HG02852 (cell line): ENCODE results near the gene CRP.
"Not testable (repeated sequence)": the region's sequence is repeated elsewhere in the genome, so short reads cannot be mapped to it uniquely, and the experiment has no call there.

Experiments
- ATAC-seq: cut with Tn5 transposase; IDR thresholded peaks from one replicate; pipeline ENCODE4 v1.9.1; 2021; ENCODE audit warnings: mild to moderate bottlenecking, moderate library complexity; ENCODE audit not compliant: unreplicated experiment

The CRP gene

GRCh38 chr1:159714529-159714928 lies at the start of gene CRP:
TSS of gene CRP (minus strand) at chr1:159714589. CDS start at chr1:159714485, 104 bp downstream.
- ATAC-seq: no peak

GRCh38 chr1:159763686-159764085 lies 49.3 kb upstream of the CRP start:
- no peak for ATAC-seq

GRCh38 chr1:159756397-159756796 lies 42.0 kb upstream of the CRP start:
- no peak for ATAC-seq

- ATAC-seq: no peak
These were observed 41.1 kb upstream of the CRP start for GRCh38 chr1:159755451-159756007.

GRCh38 chr1:159753386-159753785 lies 39.0 kb upstream of the CRP start:
- no peak for ATAC-seq

GRCh38 chr1:159752135-159752580 lies 37.8 kb upstream of the CRP start:
- ATAC-seq: no peak

- ATAC-seq: no peak
These were observed 36.6 kb upstream of the CRP start for GRCh38 chr1:159751031-159751430.

GRCh38 chr1:159750621-159751020 lies 36.2 kb upstream of the CRP start:
- ATAC-seq: no peak

- ATAC-seq: no peak
These were observed 35.2 kb upstream of the CRP start for GRCh38 chr1:159749630-159750029.

- no peak for ATAC-seq
These were observed 34.0 kb upstream of the CRP start for GRCh38 chr1:159748370-159748769.

- ATAC-seq: no peak
These were observed 32.3 kb upstream of the CRP start for GRCh38 chr1:159746666-159747065.

- no peak for ATAC-seq
These were observed 29.4 kb upstream of the CRP start for GRCh38 chr1:159743651-159744410.

GRCh38 chr1:159737238-159737916 lies 23.0 kb upstream of the CRP start:
- ATAC-seq: no peak

- not testable (repeated sequence) for ATAC-seq
These were observed 8.8 kb upstream of the CRP start for GRCh38 chr1:159723188-159723587.

GRCh38 chr1:159719990-159720389 lies 5.6 kb upstream of the CRP start:
- no peak for ATAC-seq

GRCh38 chr1:159715855-159716254 lies 1.5 kb upstream of the CRP start:
- ATAC-seq: no peak

- ATAC-seq: no peak
These were observed 2.3 kb downstream of the CRP start for GRCh38 chr1:159712080-159712479.

GRCh38 chr1:159707472-159708260 lies 6.7 kb downstream of the CRP start:
- no peak for ATAC-seq

GRCh38 chr1:159705904-159706256 lies 8.5 kb downstream of the CRP start:
- ATAC-seq: no peak

- ATAC-seq: no peak
These were observed 9.0 kb downstream of the CRP start for GRCh38 chr1:159705251-159705903.

- no peak for ATAC-seq
These were observed 9.9 kb downstream of the CRP start for GRCh38 chr1:159704481-159704880.
